ENCODE measurements around the gene HCRTR1.

- no peak for TF ChIP-seq CTCF (IDR thresholded peaks at IDR 0.05)
- TF ChIP-seq POLR2A (IDR thresholded peaks at IDR 0.05), result no peak
Measured at GRCh38 chr1:31574749-31575368, 42.6 kb upstream of the HCRTR1 start.

Data from heart left ventricle (tissue), 13 donors.